Jurkat, Clone E6-1 (cell line): ENCODE measurements around the gene TOMT. TPM values are rescaled to one million over a fixed set of nuclear protein-coding genes. Genes with fewer than 3 reads are reported as not detected.

Experiments used
- DNase-seq: peaks from one replicate; pipeline ENCODE4 v3.0.0-alpha.2; 2011; ENCODE audit warnings: low read depth, low spot score
- H3K4me3 ChIP-seq: 2 replicates; pipeline ENCODE4 v1.5.1; 2011; ENCODE audit warnings: mild to moderate bottlenecking, low read length, control low read depth, moderate library complexity
- polyA plus RNA-seq: library from polyadenylated mRNA; unstranded; fragments of >200 nt; gene quantifications from one replicate; pipeline ENCODE4 v1.2.1, GENCODE V29; 2012; ENCODE audit warnings: missing spikeins; ENCODE audit not compliant: insufficient read length, insufficient read depth

TOMT gene, protein sequence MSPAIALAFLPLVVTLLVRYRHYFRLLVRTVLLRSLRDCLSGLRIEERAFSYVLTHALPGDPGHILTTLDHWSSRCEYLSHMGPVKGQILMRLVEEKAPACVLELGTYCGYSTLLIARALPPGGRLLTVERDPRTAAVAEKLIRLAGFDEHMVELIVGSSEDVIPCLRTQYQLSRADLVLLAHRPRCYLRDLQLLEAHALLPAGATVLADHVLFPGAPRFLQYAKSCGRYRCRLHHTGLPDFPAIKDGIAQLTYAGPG
- not detected for polyA plus RNA-seq

DNA sequence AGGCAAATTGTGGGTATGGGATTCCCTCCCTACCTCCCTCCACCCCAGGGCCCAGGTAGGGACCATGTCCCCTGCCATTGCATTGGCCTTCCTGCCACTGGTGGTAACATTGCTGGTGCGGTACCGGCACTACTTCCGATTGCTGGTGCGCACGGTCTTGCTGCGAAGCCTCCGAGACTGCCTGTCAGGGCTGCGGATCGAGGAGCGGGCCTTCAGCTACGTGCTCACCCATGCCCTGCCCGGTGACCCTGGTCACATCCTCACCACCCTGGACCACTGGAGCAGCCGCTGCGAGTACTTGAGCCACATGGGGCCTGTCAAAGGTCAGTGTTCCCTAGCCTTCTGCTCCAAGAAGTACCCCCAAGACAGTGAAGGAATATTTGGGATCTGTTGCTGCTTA, at the start of gene TOMT:
Gene TOMT (plus strand): TSS at position 37 of the 400 bp plus-strand sequence. CDS start 28 bp downstream, at position 65.
- no peak for DNase-seq
- no peak within 1 kb of the TSS for H3K4me3 ChIP-seq

DNA sequence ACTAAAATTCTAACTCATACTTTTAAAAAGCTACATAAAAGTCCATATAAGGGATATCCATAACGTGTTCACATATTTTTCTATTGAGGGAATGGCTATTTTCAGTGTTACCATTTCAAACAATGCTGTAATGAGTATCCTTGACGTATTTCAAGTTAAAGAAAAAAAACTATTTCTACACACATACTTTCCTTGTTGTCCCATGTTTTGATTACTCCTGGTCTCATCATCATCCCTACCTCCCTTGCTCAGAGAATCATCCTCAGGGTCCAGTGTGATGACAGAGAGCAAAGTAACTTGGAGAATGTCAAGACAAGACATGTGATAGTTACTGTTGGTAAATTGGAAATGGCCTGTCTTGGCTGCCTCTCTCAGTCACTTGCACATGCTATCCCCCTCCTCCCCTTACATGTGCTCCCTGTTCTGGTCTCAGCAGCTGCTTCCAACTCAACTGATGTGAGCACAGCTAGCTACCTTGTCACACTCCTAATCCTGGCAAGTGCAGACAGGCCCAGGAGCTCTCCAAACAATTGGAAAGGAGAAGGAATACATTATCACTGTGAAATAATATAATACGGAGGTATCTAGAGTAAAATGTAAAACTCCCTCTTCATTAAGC, 47.2 kb upstream of the TOMT start:
- no peak overlapping the region for H3K4me3 ChIP-seq
- DNase-seq: no peak

DNA sequence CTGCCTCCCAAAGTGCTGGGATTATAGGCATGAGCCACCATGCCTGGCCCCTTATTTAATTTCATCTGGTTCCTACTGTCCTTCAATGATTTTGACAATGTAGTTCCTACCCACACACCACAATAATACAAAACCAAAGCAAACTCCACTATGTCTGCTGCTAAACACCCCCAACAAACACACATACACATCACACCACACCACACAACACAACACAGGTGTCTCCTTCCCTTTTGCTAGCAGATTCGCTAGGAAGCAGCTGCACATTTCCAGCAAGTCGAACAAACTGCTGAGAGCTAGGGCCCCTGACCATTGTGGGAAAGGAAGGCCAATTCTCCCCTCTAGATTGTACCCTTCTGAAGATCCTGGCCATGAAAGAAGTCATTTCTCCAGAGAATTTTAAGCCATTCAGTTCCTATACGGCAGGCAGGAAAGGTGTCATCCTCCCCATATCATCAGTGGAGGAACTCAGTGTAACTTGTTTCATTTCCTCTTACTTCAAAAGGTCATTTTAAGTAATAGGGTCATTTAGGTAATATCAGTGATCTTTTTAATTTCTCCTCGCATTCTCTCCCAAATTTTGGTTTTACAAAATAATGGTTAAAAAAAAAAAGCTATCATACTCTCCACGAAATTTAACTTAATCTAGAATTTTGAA, 43.9 kb upstream of the TOMT start:
- no peak overlapping the region for H3K4me3 ChIP-seq
- no peak for DNase-seq

DNA sequence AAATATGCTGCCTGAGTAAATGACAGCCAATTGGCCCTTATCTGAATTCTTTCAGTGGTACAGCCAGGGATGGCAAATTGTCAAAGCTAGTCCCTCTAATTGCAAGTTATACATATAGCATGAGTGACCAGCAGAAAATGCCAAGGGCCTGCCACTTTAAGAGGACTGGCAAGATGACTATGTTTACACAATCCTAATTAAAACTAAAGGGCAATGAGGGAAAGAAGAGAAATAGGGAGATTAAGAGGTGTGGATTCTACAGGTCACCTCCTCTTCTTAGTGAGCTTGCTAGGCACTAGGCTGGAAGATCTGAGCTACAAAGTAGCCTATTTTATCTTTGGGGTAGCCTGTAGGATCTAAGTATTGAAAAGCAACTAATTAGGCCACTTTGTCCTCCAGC, 38.9 kb upstream of the TOMT start:
- no peak overlapping the region for H3K4me3 ChIP-seq
- DNase-seq: no peak

DNA sequence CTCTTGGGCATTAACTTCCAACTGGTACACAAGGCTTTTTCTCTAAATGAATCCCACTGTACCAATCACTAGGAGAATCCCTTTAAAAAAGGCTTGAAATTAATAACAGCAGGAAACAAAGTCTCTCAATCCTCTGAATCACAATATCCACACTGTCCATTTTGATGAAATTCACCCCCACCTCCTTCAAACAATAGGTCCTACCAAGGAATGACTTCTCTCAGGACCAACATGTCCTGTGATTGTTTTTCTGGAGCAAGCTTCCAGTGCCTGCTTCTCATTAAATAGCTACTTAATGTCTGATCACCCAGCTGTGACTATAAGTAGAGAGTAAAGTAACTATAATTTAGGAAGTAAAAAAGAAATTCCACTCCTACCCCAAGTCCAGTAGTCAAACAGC, 38.5 kb upstream of the TOMT start:
- H3K4me3 ChIP-seq: no peak overlapping the region

DNA sequence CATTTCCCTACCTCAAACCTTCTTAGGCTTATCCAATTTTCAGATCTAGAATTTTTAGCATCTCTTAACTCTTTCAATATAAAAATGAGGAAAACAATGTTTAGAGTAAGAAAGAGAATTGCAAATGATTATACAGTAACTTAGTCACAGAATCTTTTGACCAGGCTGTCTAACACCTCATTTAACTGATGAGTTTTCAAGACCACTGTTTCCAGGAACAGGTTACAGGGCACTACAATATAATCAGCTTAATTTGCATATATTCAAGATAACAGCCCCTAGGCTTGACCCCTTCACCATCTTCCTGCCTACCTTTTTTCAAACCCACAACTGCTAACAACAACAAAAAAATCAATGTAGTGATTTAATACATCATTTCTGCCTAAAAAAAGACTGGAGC, 38.0 kb upstream of the TOMT start:
- no peak for DNase-seq
- H3K4me3 ChIP-seq: no peak overlapping the region

More for the DNA sequence above, 38.5 kb upstream of the TOMT start:
- no peak for DNase-seq

DNA sequence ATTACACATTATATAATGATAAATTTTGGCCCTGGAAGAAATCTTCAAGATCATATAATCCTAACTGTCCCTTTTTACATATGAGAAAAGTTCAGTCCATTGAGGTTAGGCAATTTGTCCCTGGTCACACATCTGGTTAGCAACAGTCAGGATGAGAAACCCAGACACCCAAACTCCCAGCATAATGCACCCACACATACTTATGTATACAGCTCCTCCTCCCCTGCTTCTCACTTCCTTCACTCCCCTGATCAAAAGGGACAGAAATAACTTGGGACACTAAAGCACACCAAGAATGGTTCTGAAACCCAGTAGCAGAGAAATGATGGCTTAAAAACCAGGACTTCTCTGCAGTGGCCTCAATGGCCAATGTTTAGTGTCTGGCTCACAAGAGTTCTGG, 36.5 kb upstream of the TOMT start:
- no peak for DNase-seq
- no peak overlapping the region for H3K4me3 ChIP-seq

DNA sequence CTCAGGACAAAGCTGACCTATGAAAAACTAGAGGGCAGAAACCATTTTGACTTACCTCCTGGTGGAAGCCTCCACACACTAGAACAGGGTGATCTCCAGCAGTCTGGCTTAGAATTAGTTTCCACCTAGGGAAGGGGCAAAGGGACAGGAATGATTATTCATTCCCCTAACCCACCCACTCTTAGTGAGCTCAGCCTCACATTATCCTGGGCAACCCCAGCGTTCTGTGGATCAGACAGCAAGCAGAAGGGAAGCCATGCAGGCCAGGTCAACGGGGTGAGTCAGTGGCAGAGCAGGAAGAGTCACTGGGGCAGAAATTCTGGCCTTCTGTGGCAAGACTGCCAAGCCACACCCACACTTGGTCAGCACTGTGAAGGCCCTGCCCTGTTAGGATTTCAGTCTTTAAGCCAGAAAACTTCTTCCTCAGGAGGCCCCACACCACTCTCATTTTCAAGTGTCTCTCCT, 35.9 kb upstream of the TOMT start:
- DNase-seq: no peak
- no peak overlapping the region for H3K4me3 ChIP-seq

DNA sequence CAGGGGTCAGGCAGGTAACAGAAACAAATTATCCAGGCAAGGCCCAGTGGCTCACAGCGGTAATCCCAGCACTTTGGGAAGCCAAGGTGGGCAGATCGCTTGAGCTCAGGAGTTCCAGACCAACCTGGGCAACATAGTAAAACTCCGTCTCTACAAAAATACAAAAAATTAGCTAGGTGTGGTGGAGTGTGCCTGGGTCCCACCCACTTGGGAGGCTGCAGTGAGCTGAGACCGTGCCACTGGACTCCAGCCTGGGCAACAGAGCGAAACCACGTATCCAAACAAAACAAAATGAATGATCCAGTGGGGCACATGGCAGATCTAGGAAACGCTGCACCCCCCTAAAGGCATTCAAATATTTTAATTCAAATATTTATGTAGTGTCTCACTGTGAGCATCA, 35.2 kb upstream of the TOMT start:
- no peak for DNase-seq
- no peak overlapping the region for H3K4me3 ChIP-seq

DNA sequence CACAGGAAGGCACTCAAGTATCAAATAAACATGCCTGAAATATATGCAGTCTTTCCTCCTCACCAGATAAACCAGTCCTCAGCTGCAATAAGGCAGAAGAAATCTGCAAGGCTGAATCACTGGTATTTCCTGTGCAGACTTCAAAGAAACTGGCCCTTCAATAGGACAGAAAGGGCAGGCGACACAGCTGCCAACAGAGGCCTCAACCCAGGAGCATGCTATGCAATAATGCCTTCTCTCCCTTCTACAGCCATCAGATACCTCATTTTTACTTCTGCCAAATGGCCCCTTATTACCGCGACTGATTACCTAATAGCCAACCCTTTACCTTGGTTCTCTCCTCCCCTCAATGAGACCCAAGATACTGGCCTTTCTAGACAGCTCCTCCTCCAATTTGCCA, 33.4 kb upstream of the TOMT start:
- H3K4me3 ChIP-seq: no peak overlapping the region
- DNase-seq: peak; percentile 10

DNA sequence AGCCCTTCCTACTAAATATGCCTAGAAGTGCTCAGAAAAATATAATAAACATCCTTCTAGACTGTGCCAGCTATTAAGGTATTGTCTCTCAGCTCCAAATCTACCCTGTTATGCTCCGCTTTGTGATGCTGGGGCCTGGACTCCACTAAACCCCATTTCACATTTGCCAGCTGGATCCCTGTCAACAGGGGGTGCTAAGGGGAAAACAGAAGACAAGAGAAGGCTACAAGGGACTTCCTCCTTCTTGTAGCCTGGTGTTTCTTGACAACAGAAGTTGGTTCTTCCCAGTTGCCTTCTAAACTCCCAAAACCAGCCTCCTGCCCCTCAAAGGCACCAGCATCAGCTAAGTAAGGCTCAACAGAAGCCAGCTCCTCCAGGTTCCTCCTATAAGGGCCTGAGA, 30.6 kb upstream of the TOMT start:
- DNase-seq: no peak
- no peak overlapping the region for H3K4me3 ChIP-seq

DNA sequence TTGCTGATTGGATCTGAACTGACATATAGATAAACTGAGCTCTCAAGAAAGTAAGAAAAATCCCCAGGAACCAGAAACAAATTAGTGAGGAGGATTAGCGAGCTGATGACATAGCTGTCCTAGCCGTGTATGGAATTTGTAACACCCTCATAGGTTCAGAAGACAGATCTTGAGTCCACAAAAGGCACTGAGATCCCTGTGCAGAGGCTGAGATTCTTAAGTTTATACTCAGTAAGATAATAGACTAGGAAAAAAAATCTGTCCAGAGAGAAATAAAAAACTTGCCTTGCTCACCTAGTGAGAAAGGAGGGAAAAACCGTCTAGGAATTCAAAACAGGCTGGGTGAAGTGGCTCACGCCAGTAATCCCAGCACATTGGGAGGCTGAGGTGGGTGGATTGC, 30.0 kb upstream of the TOMT start:
- no peak overlapping the region for H3K4me3 ChIP-seq

DNA sequence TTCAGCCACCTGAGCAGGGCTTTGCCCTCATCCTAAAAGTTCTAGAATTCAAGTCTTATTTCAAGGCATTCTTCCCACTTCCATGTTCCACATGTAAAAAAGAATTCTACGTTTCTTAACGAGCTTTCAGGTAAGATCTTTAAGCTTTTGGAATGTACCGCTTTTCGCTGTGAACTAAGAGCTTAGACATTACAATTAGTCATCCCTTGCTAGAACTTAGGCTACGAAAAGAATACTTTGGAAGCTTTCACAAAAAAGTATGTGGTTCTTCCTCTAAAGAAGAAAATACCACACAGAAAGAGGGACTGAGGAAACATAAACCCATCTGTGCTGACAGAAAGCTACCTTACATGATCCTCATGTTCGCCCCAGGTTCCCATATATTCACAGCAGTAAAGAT, 27.2 kb upstream of the TOMT start:
- no peak for DNase-seq
- H3K4me3 ChIP-seq: no peak overlapping the region

More for the DNA sequence above, 30.0 kb upstream of the TOMT start:
- DNase-seq: no peak

DNA sequence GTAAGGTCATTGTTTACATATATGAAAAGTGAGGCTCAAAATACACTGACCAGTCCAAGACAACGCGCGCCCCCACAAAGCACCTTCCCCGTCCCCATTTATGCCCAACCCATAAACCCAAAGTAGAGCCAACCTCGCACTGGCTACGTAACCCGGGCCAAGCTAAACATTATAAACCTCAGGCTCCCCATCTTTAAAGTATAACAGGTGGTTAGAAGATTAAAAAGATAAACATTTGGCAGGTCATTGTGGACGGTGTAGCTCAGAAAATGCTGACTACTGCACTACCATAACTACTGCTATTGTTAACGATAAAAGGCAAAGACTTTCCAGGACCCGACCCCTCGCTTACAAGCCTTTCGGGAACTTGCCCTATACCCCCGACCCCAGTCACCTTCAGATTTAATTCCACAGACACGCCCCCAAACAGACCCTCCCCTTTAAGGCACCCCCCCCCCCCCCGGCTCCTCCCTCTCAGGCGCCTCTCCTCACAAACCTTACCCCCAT, 25.9 kb upstream of the TOMT start:
- H3K4me3 ChIP-seq: peak overlapping the region; percentile 91
- DNase-seq: peak; percentile 33

DNA sequence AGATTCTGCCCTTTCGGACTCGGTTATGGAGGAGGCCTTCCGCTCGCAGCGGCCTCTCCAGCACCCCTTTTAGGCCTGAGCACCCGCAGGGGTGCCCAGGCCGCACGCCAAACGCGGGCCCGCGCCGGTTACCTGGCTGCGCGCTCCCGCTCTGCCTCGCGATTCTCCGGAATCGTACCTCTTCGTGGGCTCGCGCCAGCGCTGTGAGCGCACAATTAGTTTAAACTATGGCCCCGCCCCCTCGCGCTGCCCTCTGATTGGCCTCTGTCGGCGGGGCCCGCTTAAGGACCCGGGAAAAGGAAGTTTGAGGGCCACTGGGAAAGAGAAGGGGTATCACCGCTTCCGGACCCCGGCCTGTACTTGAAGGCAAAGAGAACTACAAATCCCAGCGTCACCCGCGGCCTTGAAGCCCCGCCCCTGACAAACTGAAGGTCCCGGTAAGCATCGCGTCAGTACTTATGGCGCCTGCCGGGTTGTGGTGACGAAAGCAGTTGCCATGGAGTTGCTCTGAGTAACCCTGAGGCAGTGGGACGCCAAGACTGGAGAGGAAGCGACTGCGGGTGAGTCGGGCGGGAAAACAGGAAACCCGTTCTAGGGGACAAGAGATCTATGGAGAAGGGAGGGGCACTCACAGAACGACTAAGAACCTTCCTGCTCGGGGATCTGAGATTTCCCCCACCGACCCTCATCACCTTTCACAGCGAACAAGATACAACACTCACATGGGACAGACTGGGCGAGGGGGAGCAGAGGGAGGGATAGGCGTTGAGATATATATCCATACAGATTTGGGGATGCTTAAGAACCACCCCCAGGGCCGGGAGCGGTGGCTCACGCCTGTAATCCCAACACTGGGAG, 25.2 kb upstream of the TOMT start, which contains the start of the genes LRRC51 and NUMA1:
Gene LRRC51 (plus strand): TSS at position 525 of the 858 bp plus-strand sequence. CDS start 8,234 bp downstream, outside the sequence.
Gene NUMA1 (minus strand): TSS at position 217 of the 858 bp plus-strand sequence. CDS start 44,599 bp downstream, outside the sequence.
- peak within 1 kb of the TSS; percentile 91 for H3K4me3 ChIP-seq
- DNase-seq: peak; percentile 100

DNA sequence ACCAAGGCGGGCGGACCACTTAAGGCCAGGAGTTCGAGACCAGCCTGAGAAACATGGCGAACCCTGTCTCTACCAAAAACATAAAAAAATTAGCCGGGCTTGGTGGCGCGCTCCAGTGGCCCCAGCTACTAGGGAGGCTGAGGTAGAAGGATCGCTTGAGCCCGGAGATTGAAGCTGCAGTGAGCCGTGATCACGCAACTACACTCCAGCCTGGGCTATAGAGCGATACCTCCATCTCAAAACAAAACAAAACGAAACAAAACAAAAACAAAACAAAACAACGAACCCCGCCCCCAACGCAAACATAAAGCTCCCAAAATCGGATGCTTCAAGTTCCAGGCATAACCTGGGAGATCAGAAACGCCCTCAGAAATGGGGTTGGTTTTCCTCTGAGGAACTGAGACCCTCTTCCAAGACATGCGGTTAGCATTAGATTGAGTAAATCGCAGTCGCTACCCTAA, 24.5 kb upstream of the TOMT start:
- no peak for DNase-seq
- H3K4me3 ChIP-seq: peak overlapping the region; percentile 71

DNA sequence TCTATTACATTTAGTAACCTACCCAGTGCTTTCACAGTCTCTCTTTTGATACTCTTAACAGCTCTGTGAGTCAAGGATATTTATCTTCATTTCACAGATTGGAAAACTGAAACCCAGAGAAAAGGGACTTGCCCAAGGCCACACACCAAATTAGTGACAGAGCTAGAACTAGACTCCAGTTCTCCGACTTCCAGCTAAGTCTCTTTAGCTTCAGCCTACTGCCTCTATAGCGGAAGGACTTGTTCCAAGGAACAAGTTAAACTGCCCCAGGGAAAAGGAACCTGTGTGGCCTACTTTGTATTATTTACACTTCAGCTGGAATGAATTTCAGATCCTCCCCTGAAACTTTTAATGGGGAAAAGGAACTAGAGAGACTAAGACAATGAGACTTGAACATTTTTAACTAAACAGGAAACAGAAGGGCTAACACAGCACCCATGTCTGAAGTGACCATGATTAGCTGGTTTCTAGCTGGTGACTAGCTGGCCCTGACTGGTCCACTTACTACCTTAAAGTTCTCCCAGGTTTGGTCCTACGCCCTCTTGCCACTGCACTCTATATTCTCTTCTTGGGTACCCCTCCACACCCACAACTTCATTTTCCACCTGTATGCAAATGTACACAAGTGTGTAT, 23.8 kb upstream of the TOMT start:
- no peak overlapping the region for H3K4me3 ChIP-seq
- no peak for DNase-seq

DNA sequence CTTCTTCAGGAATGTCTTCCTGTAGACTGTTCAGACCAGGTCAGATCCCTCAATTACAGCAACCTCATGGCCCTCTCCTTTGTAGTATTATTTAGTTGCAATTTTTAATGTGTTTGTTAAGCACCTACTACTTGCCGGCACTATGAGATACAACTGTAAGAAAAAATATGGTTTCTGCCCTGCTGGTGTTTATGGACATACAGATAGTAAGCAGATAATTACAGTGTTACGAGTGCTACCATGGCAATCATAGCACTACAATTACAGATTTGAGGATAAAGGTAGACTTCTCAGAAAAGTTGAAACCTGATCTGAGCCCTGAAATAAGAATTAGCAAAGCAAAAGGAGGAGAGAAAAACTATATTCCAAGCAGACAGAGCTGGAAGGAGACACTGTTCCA, 22.3 kb upstream of the TOMT start:
- H3K4me3 ChIP-seq: no peak overlapping the region
- no peak for DNase-seq
